Measurements from ENCODE around the gene SETD1B. TPM values are rescaled to one million over a fixed set of nuclear protein-coding genes. Genes with fewer than 3 reads are reported as not detected.

The SETD1B gene
- total RNA-seq, 1 donor: 5.0 TPM

- H3K4me3 ChIP-seq (ENCODE audit: low read depth, low read length): peak overlapping the region; percentile 80
- peak; percentile 50 for DNase-seq (ENCODE audit: low read depth)
- no peak for TF ChIP-seq CTCF (IDR thresholded peaks at IDR 0.05; ENCODE audit: insufficient read depth, low read length)
Observed at GRCh38 chr12:121805171-121806008, 1.6 kb downstream of the SETD1B start.

GRCh38 chr12:121806009-121806545 is 2.3 kb downstream of the SETD1B start:
- peak overlapping the region; percentile 80 for H3K4me3 ChIP-seq (ENCODE audit: low read depth, low read length)
- DNase-seq (ENCODE audit: low read depth): no peak
- TF ChIP-seq CTCF (IDR thresholded peaks at IDR 0.05; ENCODE audit: insufficient read depth, low read length): no peak

- peak; percentile 37 for DNase-seq (ENCODE audit: low read depth)
- TF ChIP-seq CTCF (IDR thresholded peaks at IDR 0.05; ENCODE audit: insufficient read depth, low read length): no peak
Observed at GRCh38 chr12:121806546-121807423, 3.0 kb downstream of the SETD1B start.

GRCh38 chr12:121807642-121808347 is 4.0 kb downstream of the SETD1B start:
- DNase-seq (ENCODE audit: low read depth): no peak
- H3K4me3 ChIP-seq (ENCODE audit: low read depth, low read length): peak overlapping the region; percentile 18
- TF ChIP-seq CTCF (IDR thresholded peaks at IDR 0.05; ENCODE audit: insufficient read depth, low read length): no peak

More at GRCh38 chr12:121806546-121807423, 3.0 kb downstream of the SETD1B start:
- H3K4me3 ChIP-seq (ENCODE audit: low read depth, low read length): peak overlapping the region; percentile 80

GRCh38 chr12:121808623-121809022 is 4.8 kb downstream of the SETD1B start:
- H3K4me3 ChIP-seq (ENCODE audit: low read depth, low read length): no peak overlapping the region
- no peak for TF ChIP-seq CTCF (IDR thresholded peaks at IDR 0.05; ENCODE audit: insufficient read depth, low read length)
- DNase-seq (ENCODE audit: low read depth): no peak

- no peak for DNase-seq (ENCODE audit: low read depth)
- no peak overlapping the region for H3K4me3 ChIP-seq (ENCODE audit: low read depth, low read length)
- TF ChIP-seq CTCF (IDR thresholded peaks at IDR 0.05; ENCODE audit: insufficient read depth, low read length): no peak
Observed at GRCh38 chr12:121809712-121810116, 5.9 kb downstream of the SETD1B start.

Data from fibroblast of the aortic adventitia (primary cell).